Stimulated activated CD8-positive, alpha-beta memory T cell treated with anti-CD3 and anti-CD28 coated beads, Interleukin-4, amount 100 ng/mL, for 4 hours (primary cell): Measurements from ENCODE around the gene TMEM220.
"Not testable (repeated sequence)": the region's sequence is repeated elsewhere in the genome, so short reads cannot be mapped to it uniquely, and the experiment has no call there.

Experiments
- DNase-seq, 2 donors: peaks; one replicate each; pipeline ENCODE4 v3.0.0-alpha.2; 2020; ENCODE audit warnings: low read depth in 2 of 2, low spot score in 1 of 2

Gene TMEM220

DNA sequence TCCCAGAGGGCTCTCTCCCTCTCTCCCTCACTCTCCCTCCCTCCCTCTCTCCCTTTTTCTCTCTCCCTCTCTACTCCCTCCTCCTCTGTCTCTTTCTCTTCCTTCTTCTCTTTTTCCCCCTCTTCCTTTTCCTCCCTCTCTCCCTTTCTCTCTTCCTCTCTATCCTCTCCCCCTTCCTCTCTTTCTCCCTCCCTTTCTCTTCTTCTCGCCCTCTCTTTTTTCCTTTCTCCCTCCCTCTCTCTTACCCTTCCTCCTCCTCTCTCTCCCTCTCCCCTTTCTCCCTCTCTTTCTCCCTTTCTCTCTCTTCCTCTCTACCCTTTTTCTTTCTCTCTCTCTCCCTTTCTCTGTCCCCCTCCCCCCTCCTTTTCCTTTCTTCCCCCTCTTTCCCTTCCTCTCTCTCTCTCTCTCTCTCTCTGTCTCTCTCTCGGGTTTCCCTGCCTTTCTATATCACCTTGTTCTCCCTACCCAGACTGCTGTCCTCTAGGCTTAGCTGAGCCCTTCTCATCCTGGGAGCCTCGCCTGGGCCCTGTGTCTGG, 25.8 kb upstream of the TMEM220 start:
- no peak for DNase-seq

DNA sequence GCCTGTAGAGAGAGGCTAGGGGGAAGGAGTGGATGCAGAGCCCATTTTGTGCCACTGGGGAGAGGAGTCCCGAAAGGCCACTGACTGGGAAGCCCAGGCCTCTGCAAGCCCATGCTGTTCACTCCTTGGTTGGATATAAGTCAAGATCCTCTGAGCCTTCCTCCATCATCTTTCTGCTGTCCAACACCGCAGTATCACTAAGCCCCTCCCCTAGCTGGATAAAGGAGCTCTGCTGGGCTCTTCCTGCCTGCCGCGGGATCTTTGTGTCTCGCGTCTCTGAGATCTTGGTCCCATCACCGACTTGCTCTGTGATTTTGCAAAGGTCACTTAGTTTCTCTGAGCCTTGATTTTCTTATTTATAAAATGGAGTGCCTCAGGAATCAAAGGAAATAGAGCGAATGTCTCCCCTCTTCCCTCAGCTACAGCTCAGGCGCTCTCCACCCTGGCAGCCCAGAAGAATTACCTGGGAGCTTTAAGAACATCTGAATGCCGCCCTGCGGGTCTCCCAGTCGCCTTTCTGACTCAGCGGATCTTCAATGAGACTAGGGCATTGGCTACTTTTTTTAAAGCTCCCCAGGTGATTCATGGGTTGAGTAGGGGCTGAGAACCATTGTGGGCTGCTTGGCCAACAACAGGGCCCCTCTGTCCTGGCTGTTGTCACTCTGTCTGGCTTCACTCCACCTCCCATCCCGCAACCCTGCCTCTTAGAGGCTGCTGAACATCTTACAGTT, 25.2 kb upstream of the TMEM220 start:
- no peak for DNase-seq

DNA sequence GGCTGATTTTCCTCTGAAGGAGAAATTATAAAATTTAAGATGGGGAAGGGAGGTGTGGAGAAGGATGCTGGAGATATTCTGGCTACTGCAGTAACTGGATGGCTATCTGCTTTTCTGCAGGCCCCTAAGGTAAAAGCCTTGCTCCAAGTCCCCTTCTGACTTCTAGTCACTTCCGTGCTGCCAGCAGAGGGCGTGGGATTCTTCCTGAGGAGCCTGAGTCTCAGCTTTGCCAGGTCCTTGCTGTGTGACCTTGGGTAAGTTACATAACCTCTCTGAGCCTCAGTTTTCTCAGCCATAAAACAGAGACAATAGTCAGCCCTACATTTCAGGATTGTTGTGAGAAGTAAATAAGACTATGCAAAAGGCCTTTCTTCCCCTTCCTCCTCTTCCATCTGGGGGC, 24.3 kb upstream of the TMEM220 start:
- DNase-seq: no peak

DNA sequence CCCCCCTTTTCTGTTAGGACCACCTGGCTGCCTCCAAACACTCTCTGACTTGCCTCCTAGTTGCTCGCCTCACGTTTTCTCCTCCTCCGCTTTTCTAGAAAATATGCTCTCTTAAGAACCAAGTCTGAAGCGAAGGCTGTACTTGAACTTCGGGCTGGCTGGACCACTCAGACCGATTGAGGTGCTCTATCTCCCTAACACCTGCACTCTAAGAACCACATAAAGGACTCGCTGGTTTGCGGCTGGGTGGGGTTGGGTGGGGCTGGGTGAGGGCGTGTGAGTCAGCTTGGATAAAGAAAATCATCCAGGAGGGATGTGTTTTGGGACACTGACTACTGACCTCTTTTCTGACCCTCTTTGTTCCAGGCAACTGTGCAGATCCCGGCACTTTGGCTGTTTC, 22.9 kb upstream of the TMEM220 start:
- no peak for DNase-seq

DNA sequence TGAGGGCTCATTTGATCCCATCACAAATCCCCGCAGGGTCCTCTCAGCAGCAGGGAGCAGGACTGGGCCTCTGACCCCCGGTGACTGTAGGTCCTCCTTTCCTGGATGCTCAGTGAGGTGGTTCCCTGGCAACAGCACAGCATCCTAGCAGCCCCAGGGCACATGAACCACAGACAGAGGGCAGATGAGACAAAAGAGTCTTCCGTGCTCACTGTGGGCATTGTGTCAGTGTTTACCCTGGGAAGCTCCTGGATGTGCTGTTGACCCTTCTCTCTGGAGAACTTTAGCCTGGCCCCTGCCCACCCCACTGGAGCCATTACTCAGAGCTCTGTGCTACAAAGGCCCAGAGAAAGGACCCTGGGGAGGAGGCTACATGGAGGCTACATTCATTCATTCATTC, 21.7 kb upstream of the TMEM220 start:
- DNase-seq: no peak

DNA sequence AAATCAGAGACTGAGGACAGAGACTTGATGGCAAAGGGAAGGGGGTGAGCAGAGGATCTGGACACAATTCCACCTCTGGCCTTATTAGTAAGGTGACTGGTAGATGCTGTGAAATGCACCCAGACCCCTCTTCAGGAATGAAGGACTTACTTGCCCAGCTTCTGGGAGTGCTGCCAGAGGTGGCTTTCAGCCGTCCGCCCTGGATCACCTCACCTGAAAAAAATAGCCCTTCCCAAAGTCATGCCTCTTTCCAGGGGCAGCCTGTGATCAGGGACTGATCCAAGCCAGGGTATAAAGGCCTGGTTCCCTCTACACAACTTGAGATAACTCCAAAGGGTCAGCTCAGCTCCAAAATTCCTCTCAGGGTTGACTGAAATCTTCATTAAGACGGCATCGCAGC, 20.4 kb upstream of the TMEM220 start:
- DNase-seq: no peak

DNA sequence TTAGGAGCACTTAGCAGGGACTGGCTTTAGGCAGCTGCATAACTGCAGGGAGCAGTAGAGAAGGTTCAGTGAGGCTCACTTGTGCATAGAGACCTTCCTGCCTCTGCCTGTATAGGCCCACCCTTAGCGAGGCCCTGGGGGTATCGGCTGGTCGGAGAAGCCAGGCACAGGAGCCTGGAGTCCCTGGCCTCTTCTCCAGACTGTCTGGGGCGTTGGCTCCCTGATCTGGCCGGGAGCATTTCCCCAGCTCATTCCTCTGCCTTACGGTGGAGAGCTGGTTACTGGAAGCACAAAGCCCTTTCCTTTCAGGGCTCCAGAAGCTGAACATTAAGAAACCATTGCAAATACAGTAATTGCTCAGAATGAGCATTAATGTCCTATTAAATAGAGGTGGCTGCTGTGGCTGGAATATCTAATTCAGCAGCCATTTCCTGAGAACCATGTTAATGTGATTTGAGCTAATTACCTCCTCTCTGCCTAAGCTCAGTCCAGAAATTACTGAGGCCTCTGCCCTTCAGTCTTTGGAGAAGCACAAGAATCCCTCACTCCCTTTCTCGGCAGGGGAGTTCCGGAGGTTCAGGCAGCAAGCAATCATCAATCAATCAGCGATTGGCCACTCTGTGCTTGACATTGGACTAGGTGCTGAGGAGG, 18.8 kb upstream of the TMEM220 start:
- DNase-seq: no peak

DNA sequence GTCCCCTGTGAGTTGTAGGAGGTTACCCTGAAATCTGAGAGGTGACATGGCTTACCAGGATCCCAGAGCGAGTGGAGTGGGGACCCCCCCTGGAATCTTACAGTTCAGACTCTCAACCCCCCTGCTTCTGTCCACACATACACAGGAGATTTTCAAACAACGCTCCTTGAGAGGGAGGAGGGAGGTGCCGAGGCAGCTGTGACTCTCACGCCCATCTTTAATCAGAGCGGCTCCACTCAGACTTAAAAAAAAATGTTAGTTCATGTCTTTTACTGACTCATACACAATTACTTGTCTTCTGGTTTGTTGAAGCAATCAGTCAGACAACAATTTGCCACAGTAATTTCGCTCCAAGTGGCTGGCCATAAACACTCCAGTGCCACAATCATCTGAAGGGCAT, 15.4 kb upstream of the TMEM220 start:
- no peak for DNase-seq

DNA sequence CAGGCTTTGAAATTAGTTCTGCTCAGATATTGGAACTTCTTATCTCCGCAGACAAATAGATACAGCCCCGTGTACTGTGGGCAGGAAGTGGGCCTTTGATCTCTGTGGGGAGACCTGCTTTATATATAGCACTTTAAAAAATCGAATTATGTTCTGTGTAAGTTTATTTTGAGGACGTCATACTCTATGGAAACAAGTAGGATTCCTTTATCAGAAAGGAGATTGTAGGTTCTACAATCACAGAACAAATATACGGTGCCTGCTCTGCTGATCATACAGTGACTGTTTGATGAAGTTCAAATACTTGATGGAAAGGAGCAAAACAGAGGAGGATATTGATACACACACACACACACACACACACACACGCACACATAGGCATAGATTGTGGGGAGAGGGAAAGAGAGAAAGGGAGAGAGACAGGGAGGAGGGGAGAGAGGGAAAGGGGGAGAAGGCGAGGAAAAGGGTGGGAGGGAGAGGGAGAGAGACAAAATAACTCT, 14.7 kb upstream of the TMEM220 start:
- no peak for DNase-seq

DNA sequence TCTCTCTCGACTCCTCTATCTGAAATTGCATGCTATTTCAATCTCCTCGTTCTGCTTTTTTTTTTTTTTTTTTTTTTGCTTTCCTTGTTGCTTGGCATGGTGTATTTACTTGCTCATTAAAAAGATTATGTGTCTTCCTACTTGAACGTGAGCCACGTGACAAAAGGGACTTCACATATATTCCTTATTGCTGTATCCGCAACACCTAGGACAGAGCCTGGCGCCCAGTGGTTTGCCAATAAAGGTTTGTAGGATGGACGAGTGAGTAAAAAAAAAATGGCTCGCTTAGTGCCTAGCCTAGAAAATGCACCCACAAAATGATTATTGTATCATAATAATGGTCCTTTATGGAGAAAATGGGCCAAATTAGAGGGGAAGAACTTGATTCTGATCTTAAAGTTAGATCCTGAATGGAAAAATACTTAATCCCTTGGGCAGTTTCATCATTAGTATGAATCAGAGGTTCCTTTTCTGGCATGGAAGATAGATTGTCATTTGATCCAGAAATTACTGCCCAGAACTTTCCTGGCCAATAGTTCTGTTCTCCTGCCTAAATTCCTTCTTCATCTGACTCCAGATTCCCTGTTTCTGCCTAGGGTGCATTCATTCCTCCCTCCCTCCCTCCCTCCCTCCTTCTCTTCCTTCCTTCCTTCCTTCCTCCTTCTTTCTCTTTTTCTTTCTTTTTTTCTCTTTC, 13.6 kb upstream of the TMEM220 start:
- no peak for DNase-seq

DNA sequence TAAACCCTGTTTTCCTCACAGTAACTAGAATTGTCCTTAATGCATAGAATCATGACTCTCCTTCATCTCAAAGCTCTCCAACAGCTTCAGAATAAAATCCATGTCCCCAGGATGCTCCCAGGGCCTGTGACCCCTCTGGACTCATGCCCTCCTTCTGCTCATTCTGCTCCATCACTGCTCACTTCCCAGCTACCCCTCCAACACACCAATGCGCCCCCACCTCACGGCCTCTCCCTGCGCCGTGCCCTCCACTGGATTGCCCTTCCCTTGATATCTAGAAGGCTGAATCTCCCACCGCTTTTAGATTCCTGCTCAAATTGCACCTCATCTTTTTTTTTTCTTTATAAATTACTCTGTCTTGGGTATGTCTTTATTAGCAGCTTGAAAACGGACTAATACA, 12.6 kb upstream of the TMEM220 start:
- DNase-seq: no peak

DNA sequence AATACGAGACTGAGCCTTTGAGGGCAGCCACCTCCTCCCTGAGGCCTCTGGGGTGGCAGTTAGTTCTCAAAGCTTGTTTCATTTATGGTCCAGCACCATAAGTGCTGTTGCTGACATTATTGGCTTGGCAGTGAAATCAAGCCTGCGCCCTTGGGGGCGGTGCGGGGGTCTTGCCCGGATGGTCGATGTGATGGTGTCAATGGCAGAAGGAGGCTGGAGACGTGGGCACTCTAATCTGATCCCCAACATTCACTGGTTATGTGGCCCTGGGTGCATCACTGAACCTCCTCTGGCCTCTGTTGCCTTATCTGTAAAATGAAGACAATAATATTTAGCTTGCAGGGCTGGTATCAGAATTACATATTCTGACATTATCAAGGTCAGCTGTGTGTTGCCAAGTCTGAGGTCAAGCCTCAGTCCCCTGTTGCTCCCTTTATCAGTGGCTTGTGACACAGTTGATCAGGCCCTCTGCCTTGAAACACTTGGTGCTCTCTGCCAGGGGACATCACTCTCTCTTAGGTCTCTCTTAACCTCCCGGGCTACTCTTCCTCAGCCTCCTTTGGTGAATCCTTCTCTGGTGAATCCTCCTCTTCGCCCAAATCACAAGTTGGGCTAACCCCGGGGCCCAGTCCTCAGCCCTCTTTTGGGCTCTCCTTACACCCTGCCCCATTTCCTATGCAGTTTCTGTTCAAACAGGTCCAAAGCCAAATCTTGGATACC, 11.8 kb upstream of the TMEM220 start:
- DNase-seq: no peak

DNA sequence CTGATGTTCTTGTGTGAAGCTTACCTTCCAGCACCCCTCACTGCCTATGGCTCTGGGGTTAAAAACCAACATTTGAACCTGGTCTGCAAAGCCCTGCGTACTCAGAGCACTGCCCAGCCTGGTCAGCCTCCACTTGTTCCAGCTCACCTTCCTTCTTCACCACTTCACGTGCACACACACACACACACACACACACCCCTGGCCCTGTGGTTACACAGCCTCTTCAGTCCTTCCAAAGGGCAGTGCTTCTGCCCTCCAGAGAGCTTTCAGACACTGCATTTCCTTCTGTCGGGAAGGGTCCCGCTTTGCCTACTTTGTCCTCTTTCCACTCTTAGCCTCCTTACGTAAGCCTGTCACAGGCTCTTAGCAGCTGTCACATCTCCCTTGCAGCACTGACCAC, 9.6 kb upstream of the TMEM220 start:
- DNase-seq: no peak

DNA sequence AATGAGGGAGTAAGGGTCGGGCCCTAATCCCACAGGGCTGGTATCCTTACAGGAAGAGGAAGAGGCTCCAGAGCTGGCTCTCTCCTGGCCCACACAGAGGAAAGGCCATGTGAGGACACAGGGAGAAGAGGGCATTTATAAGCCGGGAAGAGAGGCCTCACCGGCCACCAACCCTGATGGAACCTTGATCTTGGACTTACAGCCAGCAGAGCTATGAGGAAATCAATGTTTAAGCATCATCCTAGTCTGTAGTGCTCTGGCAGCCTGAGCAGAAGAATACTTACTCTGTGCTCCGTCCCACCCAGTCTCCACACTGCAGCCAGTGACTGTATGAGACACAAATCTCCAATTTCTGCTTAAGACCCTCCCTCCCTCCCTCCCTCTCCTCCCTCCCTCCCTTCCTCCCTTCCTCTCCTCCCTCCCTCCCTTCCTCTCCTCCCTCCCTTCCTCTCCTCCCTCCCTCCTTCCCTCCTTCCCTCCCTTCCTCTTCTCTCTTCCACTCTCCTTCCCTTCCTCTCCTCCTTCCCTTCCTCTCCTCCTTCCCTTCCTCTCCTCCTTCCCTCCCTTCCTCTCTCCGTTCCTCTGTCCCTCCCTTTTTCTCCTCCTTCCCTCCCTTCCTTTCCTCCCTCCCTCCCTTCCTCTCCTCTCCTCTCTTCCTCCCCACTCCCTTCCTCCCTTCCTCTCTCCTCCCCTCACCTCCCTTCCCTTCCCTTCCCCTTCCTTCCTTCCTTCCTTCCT, 8.9 kb upstream of the TMEM220 start:
- no peak for DNase-seq

DNA sequence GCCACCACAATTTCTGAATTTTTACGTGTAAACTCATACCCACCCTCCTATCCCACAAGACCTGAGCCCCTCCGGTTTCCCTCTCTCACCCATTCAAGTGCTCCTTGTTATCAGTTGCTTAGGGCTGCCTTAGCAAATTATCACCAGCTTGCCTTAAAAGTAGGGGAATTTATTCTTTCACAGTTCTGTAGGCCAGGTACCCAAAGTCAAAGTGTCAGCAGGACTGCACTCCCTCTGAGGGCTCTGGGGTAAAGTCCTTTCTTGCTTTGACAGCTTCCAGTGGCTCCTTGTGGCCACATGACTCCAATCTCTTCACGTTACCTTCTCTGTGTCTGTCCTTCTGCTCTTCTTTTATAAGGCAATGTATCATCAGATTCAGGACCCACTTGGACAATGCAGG, 7.9 kb upstream of the TMEM220 start:
- no peak for DNase-seq

DNA sequence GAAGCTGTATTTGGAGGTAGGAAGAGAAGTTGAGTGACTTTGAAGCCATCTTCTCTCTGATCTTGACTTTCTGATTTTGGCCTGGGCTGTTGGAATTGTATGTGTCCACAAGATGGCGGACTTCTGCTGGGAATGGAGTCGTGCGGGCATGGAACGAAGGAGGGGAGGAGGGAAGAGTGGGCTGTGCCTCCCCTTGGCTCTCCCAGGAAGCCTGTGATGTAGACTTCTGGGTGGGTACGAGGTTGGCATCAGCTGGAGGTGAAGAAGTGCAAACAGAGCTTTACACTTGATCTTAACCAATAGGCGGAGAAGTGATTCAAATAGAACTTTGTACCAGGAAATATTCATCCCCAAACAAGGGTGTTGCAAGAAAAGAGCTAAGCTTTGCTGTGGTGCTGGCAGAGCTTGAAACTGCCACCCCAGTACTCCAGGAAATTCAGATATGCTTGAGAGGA, 7.4 kb upstream of the TMEM220 start:
- no peak for DNase-seq

DNA sequence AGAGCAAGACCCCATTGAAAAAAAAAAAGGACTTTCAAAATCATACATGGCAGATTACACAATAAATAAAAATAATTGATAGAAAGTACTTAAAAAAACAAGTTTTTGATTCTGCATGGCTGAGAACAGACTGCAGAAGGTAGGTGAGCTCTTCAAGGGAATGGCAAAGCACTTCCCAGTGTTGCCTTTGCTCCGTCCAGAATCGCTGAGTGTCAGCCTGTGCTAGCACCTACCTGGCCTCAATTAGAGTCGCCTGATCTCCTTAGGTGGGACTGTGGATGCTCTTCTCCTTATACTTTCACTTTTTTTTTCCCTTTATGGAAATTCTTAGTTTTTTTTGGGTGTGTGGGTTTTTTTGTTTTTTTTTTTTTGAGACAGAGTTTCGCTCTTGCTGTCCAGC, 6.0 kb upstream of the TMEM220 start:
- no peak for DNase-seq

DNA sequence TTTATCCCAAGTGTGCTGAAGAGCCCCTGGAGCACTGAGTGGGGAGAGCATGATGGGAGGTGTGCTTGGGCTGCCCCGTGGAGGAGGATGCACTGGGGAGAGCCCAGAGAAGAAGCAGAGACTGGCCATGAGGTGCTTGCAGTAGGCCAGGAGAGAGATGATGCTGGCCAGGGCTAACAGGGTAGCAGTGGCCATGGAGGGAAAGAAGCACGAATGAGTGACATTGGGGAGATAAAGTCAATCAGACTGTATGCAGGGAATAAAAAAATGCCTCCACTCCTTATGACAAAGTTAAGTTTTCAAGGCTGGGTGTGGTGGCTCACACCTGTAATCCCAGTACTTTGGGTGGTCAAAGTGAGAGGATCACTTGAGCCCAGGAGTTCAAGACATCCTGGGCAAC, 5.4 kb upstream of the TMEM220 start:
- no peak for DNase-seq

DNA sequence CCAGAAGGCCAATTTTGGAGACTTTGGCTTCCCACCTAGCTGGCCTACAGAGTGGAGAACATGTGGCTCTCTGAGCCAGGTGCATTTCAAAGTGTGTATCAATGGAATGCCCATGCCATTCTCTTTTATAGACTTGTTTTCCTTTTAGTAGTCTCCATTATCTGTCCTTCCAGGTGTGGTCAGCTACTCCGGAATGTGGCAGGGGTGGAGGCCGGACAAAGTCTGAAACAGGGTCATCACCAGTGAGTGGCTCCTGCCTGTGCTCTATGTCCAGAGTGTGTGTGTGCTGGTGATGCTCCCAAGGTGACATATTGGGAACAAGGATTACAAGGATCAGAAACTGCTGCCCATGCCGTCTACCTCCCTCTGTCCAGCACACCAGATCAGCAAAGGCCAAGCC, 3.8 kb upstream of the TMEM220 start:
- DNase-seq: no peak

DNA sequence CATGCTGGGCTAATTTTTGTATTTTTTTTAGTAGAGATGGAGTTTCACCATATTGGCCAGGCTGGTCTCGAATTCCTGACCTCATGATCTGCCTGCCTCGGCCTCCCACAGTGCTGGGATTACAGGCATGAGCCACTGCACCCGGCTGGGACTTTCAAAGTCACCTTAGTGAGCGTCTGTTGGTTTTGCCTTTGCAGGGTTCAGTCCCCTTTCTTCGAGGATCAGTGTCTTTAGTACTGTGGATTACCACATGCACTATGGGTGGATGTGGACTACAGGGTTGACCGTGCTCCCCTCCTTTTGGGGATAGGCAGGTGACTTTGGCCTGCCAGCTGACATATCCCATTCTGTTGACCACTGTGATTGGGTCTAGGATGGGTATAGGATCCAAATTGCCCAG, 2.3 kb upstream of the TMEM220 start:
- not testable (repeated sequence) for DNase-seq
